Measurements from ENCODE around the gene CKM. TPM values are rescaled to one million over a fixed set of nuclear protein-coding genes. Genes with fewer than 3 reads are reported as not detected.
"Not testable (repeated sequence)": the region's sequence is repeated elsewhere in the genome, so short reads cannot be mapped to it uniquely, and the experiment has no call there.

The CKM gene
- total RNA-seq, 1 donor from 2014 or later: not detected

GRCh38 chr19:45321848-45322247 is 827 bp downstream of the CKM start:
- DNase-seq (ENCODE audit: low spot score): no peak

DNA sequence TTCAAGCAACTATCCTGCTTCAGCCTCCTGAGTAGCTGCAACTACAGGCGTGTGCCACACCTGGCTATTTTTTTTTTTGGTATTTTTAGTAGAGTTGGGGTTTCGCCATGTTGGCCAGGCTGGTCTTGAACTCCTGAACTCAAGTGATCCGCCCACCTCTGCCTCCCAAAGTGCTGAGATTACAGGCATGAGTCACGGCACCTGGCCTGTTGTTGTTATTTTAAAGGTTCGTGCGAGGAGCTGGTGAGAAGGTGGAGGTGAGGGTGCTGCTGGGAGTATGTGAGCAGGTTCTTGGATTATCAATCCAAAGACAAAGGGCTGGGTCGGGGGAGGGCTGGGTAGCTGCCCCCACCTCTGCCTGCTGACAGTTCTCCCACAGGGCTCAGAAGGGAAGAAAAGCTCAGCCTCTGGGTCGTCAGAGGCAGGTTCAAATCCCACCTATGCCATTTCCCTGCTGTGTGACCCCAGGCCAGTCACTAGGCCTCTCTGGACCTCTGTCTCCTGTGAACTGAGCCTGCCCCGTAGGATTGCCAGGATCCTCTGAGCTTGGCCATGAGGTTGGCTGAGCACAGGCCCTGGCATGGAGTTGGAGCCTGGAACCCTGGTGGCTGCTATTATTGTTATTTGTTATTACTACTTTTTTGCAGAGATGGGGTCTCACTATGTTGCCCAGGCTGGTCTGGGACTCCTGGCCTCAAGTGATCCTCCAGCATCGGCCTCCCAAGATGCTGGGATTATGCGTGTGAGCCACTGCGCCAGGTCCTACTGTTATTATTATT is 1.5 kb downstream of the CKM start:
- no peak for DNase-seq (ENCODE audit: low spot score)

DNA sequence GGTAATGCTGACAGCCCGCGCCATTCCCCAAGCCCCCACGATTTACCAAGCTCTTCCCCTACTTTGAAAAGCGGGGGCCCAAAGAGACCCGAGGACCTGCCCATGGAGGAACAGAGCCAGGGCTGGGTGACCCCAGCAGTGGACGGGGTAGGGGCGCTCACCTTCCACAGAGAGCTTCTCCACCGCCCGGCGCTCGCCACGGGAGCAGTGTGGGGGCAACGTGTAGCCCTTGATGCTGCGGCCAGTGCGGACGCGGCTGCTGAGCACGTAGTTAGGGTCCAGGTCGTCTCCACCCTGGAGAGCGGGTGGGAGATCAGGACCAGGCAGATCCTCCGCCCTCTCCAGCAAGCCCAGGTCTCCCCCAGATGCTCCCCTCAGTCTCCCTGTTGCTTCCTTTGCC is 7.4 kb downstream of the CKM start:
- DNase-seq (ENCODE audit: low spot score): no peak

DNA sequence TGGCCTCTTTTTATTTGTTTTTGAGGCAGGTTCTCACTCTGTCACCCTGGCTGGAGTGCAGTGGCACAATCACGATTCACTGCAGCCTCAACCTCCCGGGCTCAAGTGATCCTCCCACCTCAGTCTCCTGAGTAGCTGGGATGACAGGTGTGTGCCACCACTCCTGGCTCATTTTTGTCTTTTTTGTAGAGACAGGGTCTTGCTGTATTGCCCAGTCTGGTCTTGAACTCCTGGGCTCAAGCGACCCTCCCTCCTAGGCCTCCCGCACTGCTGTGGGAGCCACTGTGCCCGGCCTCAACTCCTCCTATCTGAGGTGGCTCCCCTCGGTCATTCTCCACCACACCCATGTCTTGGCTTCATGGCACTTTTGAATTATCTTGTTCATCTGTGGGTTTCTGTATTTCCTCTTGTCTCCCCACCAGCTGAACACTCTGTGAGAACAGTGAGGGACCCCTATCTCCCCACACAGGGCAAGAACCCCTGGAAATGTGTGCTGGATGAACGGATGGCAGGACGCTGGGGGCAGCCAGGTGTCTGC is 7.9 kb downstream of the CKM start:
- no peak for DNase-seq (ENCODE audit: low spot score)

DNA sequence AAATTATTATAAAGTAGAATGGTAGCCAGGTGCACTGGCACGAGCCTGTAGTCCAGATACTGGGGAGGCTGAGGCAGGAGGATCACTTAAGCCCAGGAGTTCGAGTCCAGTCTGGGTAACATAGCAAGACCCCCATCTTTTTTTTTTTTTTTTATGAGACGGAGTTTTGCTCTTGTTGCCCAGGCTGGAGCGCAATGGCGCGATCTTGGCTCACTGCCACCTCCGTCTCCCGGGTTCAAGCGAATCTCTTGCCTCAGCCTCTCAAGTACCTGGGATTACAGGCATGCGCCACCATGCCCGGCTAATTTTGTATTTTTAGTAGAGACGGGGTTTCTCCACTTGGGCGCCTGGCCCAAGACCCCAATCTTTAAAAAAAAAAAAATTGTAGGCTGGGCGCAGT is 10.4 kb downstream of the CKM start:
- DNase-seq (ENCODE audit: low spot score): not testable (repeated sequence)

- DNase-seq (ENCODE audit: low spot score): no peak
Measured at GRCh38 chr19:45311621-45312020, 11.1 kb downstream of the CKM start.

GRCh38 chr19:45309322-45309721 is 13.4 kb downstream of the CKM start:
- not testable (repeated sequence) for DNase-seq (ENCODE audit: low spot score)

DNA sequence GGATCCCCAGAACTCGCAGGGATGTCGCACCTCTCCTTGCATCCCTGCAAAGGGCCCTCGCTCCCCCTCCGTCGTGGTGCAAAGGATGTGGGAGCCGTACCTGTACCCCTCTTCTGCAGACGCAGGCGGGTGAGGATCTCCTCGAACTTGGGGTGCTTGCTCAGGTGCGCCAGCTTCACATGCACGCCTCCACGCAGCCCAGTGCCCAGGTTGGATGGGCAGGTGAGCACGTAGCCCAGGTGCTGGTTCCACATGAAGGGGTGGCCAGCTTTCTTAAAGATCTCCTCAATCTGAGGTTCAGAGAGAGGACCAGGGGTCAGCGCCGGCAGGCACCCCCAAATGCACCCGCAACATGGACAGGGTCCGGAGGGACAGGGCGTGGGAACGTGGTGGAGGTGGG is 15.3 kb downstream of the CKM start:
- DNase-seq (ENCODE audit: low spot score): no peak

- no peak for DNase-seq (ENCODE audit: low spot score)
Measured at GRCh38 chr19:45306518-45307027, 16.1 kb downstream of the CKM start.

- DNase-seq (ENCODE audit: low spot score): no peak
Measured at GRCh38 chr19:45306040-45306439, 16.6 kb downstream of the CKM start.

DNA sequence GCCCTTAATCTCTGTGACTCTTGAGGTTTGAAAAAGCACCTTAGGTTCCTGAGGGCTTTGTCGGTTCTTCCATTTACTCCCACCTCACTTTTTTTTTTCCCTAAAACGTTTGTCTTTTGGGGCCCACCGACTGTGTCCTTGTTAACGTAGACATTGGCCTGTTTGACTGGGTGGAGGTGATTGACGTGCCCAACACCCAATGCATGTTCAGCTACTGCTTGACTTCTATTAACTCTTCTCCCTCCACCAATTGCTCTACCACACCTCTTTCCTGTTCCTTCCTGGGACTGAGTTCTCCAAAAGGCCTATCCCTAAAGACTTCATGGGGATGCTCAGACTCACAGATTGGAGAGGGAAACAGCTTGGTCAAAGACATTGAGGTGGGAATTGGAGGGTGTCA is 17.3 kb downstream of the CKM start:
- no peak for DNase-seq (ENCODE audit: low spot score)

DNA sequence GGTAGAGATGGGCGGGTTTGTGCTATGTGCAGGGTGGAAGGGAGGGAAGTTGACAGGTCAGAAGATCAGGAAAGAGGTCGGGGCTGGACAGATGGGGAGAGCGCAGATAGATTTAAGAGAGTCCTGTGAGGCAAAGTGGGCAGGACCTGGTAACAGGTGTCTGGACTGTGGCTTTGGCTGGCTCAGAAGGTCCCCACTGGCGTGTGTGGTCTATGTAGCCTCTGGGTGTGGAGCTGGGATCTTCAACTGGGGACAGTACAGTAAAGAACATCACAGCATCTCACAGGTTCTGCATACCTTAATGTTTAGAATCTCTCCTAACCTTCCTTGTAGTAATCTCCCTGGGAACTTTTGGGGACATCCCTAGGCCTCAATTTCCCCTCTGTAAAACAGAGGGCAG is 17.7 kb downstream of the CKM start:
- no peak for DNase-seq (ENCODE audit: low spot score)

GRCh38 chr19:45304141-45304926 is 18.3 kb downstream of the CKM start:
- no peak for DNase-seq (ENCODE audit: low spot score)

DNA sequence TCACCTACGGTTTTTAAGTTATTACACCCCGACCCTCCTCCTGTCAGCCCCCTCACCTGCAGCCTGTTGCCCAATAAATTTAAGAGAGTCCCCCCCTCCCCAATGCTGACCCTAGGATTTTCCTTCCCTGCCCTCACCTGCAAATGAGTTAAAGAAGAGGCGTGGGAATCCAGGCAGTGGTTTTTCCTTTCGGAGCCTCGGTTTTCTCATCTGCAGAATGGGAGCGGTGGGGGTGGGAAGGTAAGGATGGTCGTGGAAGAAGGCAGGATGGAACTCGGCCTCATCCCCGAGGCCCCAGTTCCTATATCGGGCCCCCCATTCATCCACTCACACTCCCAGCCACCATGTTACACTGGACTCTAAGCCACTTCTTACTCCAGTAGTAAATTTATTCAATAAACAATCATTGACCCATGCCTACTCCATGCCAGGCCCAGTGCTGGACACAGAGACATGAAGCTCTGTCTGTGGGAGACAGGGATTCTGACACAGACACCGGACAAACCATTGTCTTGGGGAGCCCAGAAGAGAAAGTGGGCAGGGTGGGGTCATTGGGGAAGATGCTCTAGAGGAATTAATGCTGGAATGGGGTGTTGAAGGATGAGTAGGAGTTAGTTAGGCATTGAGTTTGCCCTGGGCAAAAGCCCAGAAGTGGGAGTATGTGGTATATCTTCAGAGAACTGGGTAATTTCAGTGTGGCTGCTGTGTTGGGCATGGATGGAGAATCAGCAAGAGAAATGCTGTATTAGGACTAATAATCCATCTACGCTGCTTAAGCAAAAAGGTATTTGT is 19.2 kb downstream of the CKM start:
- no peak for DNase-seq (ENCODE audit: low spot score)

GRCh38 chr19:45302416-45302815 is 20.3 kb downstream of the CKM start:
- no peak for DNase-seq (ENCODE audit: low spot score)

DNA sequence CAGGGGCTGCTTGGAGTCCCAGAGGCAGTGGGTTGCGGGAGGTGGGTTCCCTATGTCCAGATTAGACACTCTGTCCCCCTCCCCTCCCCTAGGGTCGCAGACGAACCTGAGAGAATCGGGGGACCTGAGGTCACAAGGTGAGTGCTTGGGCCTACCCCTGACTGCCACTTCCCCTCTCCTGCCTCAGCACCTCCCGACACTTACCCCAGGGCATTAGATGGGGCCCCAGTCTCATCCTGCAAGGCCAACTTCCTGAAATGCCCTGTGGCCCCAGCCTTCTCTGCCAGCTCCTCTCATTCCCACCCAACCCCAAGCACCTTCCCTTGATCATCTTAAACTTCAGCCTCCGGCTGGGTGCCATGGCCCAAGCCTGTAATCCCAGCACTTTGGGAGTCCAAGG is 23.0 kb downstream of the CKM start:
- no peak for DNase-seq (ENCODE audit: low spot score)

- no peak for DNase-seq (ENCODE audit: low spot score)
Measured at GRCh38 chr19:45298264-45298663, 24.4 kb downstream of the CKM start.

- no peak for DNase-seq (ENCODE audit: low spot score)
Measured at GRCh38 chr19:45297674-45298073, 25.0 kb downstream of the CKM start.

GRCh38 chr19:45296355-45296754 is 26.3 kb downstream of the CKM start:
- DNase-seq (ENCODE audit: low spot score): no peak

DNA sequence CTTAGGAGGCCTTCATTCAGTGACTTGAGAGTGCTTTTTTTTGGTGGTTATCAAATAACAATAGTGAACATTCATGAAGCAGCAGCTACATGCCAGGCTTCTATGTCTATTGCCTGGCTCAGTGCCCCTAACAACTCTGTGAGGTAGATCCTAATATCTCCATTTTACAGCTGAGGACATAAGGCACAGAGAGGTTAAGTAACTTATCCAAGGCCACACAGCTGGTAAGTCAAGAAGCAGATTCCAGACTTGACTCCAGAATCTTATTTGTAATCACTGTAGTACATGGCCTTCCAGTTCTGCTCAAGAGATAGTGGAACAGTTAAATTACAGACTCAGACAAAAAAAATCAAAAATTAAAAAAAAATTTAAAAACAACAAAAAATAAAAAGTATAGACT is 26.8 kb downstream of the CKM start:
- DNase-seq (ENCODE audit: low spot score): no peak

- DNase-seq (ENCODE audit: low spot score): no peak
Measured at GRCh38 chr19:45294291-45295029, 28.2 kb downstream of the CKM start.
